ENCODE results near the gene DCST1. TPM values are rescaled to one million over a fixed set of nuclear protein-coding genes. Genes with fewer than 3 reads are reported as not detected.

The DCST1 gene
- total and polyA plus RNA-seq, 2 donors (not counting 3 experiments of a cell fraction or from before 2014, with no cell fraction given), result not detected

DNA sequence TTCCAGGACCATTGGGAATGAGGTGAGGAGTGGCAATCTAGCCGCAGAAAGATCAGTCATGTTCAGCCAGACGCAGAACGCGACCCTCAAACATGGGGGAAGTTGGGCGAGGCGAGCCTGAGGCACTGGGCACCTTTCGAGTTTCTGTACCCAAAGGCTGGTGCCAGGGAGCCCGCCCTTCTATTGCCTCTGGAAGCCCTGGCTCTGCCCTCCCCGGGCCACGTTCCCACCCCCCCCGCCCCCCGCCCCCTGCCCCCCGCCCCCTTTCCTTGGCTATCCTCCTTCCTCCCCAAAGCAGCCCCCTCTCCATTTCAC, 33.3 kb upstream of the DCST1 start:
- peak overlapping the region; percentile 38 for H3K4me2 ChIP-seq (ENCODE audit: insufficient read depth, low read length)
- H3K9ac ChIP-seq (replicated peaks; ENCODE audit: extremely low read depth, insufficient read depth, low read length), result no peak overlapping the region
- H3K4me1 ChIP-seq (ENCODE audit: control insufficient read depth, extremely low read depth, insufficient read depth, low read length), result peaks cover 23% of the 10 kb centered on the region
- H4K20me1 ChIP-seq (replicated peaks; ENCODE audit: control insufficient read depth, extremely low read depth, insufficient read depth, low read length), result no peaks in the 10 kb centered on the region
- dilution Hi-C loops (cut with MboI; ENCODE audit: extremely low pct_ligation_motif_present, low sequenced_read_pairs) (no loop called here), intact Hi-C loops (cut with micrococcal nuclease) (loop anchor here (5.0 kb wide), 1 partner anchor 443 kb away; the partner anchor contains the start of gene UBE2Q1)
- H3K27me3 ChIP-seq (ENCODE audit: control insufficient read depth in 2 of 2, insufficient read depth in 2 of 2, low read length in 2 of 2), result no peaks in the 10 kb centered on the region
- H3K4me3 ChIP-seq (replicated peaks in 1 of 3; ENCODE audit: insufficient read depth in 1 of 3, low read depth in 1 of 3, low read length in 3 of 3), result peak overlapping the region in 1 of 3 experiments; percentile 94
- no TSS peak for BruUV-seq (replicated peaks)
- no peak overlapping the region for H3K27ac ChIP-seq (ENCODE audit: insufficient read depth, low read depth, low read length)
- no peaks in the 10 kb centered on the region for H3K9me3 ChIP-seq (replicated peaks; ENCODE audit: control insufficient read depth, insufficient read depth, low read length)
- H2AFZ ChIP-seq (ENCODE audit: low read depth, low read length), result peak overlapping the region; percentile 39
- H3K36me3 ChIP-seq (ENCODE audit: control insufficient read depth in 2 of 2, extremely low read depth in 1 of 2, insufficient read depth in 2 of 2, low read length in 2 of 2), result no peaks in the 10 kb centered on the region
- TF ChIP-seq POLR2A (IDR thresholded peaks at IDR 0.05; ENCODE audit: low read depth, low read length) (no peak), POLR2AphosphoS5 (IDR thresholded peaks at IDR 0.05; ENCODE audit: insufficient read depth, low read depth, low read length) (no peak), GATA2 (IDR thresholded peaks at IDR 0.05; ENCODE audit: insufficient read depth, insufficient read length, low read depth, low read length) (no peak)
- peaks cover 9% of the 10 kb centered on the region for H3K79me2 ChIP-seq (ENCODE audit: control insufficient read depth, insufficient read depth, low read length)
- ChIA-PET POLR2A (no interaction called here), CTCF (interaction anchor here (1.3 to 6.5 kb wide), 8 partner anchors 14 to 63 kb away, joined by 3 to 87 read pairs (median 12); partner anchors contain the start of genes ADAM15, CKS1B, PMVK and PYGO2)
- no peaks in the 10 kb centered on the region for H3K9me1 ChIP-seq (replicated peaks; ENCODE audit: control insufficient read depth, extremely low read depth, insufficient read depth, low read length)
- DNase-seq (ENCODE audit: low read depth, low spot score) (no peak), FAIRE-seq (peak; percentile 12)

DNA sequence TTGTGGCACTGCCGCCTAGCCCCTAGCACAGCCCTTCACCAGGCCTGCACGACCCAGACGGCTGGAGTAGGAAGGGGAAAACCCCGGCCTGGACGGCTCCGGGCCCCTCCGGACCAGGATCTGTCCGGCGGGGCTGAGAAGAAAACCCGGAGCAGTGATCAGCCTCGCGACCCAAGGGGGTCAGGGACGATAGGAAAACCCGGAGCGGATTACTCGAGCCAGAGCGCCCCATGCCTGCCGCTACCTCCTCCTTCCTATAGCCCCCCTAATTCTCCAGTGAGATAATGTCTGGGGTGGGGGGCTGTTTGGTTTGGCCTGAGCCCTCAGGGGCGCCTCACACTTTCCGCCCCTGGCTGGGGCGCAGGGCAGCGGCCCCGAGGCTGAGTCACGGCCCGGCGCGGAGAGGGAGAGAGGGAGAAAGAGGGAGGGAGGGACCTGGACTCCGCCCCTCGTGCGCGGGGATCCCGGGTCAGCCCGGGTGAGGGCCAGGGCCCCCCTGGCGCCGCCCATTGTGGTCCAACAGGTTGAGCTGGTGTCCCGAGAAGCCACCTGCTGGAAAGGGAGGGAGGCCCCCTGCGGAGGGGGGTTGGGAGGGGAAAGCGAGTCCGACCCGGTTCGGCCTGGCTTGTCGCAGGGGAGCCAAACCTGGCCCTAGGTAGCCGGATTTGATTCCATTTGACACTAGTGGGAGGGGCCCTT, 32.7 kb upstream of the DCST1 start:
- POLR2A ChIA-PET, result interaction anchor here (1.0 kb wide), 1 partner anchor 28 kb away, joined by 3 read pairs; no protein-coding TSS in a partner anchor
- CTCF ChIA-PET, result interaction anchor here (1.3 to 6.5 kb wide), 8 partner anchors 14 to 64 kb away, joined by 3 to 87 read pairs (median 12); partner anchors contain the start of genes ADAM15, CKS1B, PMVK and PYGO2

More for the DNA sequence above, 32.7 kb upstream of the DCST1 start:
- intact Hi-C loops (cut with micrococcal nuclease) (loop anchor here (1.0 to 5.0 kb wide), 2 partner anchors 60 to 444 kb away; partner anchors contain the start of gene UBE2Q1), dilution Hi-C loops (cut with MboI; ENCODE audit: extremely low pct_ligation_motif_present, low sequenced_read_pairs) (no loop called here)
- H3K27me3 ChIP-seq (ENCODE audit: control insufficient read depth in 2 of 2, insufficient read depth in 2 of 2, low read length in 2 of 2), result no peaks in the 10 kb centered on the region
- H4K20me1 ChIP-seq (replicated peaks; ENCODE audit: control insufficient read depth, extremely low read depth, insufficient read depth, low read length), result no peaks in the 10 kb centered on the region
- no peaks in the 10 kb centered on the region for H3K36me3 ChIP-seq (ENCODE audit: control insufficient read depth in 2 of 2, extremely low read depth in 1 of 2, insufficient read depth in 2 of 2, low read length in 2 of 2)
- H3K27ac ChIP-seq (ENCODE audit: insufficient read depth, low read depth, low read length), result peak overlapping the region; percentile 73
- DNase-seq (ENCODE audit: low read depth, low spot score) (peak; percentile 78), FAIRE-seq (peak; percentile 88)
- BruUV-seq (replicated peaks), result no TSS peak
- TF ChIP-seq EZH2 (IDR thresholded peaks at IDR 0.05; ENCODE audit: borderline replicate concordance, low read depth, low read length, severe bottlenecking) (no peak), JUN (IDR thresholded peaks at IDR 0.05; ENCODE audit: borderline replicate concordance, insufficient read depth, insufficient read length, low read depth) (no peak), POLR2AphosphoS5 (IDR thresholded peaks at IDR 0.05; ENCODE audit: insufficient read depth, low read depth, low read length) (peak; percentile 12), POLR2A (IDR thresholded peaks at IDR 0.05; ENCODE audit: low read depth, low read length) (no peak), FOS (IDR thresholded peaks at IDR 0.05; ENCODE audit: borderline replicate concordance, insufficient read depth, low read length) (peak; percentile 84), GATA2 (IDR thresholded peaks at IDR 0.05; ENCODE audit: insufficient read depth, insufficient read length, low read depth, low read length) (no peak)
- H3K9me3 ChIP-seq (replicated peaks; ENCODE audit: control insufficient read depth, insufficient read depth, low read length), result no peaks in the 10 kb centered on the region
- no peaks in the 10 kb centered on the region for H3K9me1 ChIP-seq (replicated peaks; ENCODE audit: control insufficient read depth, extremely low read depth, insufficient read depth, low read length)
- peak overlapping the region; percentile 71 for H3K9ac ChIP-seq (replicated peaks; ENCODE audit: extremely low read depth, insufficient read depth, low read length)
- peaks cover 25% of the 10 kb centered on the region for H3K4me1 ChIP-seq (ENCODE audit: control insufficient read depth, extremely low read depth, insufficient read depth, low read length)
- H2AFZ ChIP-seq (ENCODE audit: low read depth, low read length), result peak overlapping the region; percentile 62
- H3K79me2 ChIP-seq (ENCODE audit: control insufficient read depth, insufficient read depth, low read length), result peaks cover 9% of the 10 kb centered on the region
- H3K4me2 ChIP-seq (ENCODE audit: insufficient read depth, low read length), result peak overlapping the region; percentile 87
- H3K4me3 ChIP-seq (replicated peaks in 1 of 3; ENCODE audit: insufficient read depth in 1 of 3, low read depth in 1 of 3, low read length in 3 of 3), result peak overlapping the region; percentile 57 to 94 (median 61)
